Measurements from ENCODE around the gene CRB3. TPM values are rescaled to one million over a fixed set of nuclear protein-coding genes. Genes with fewer than 3 reads are reported as not detected.
A peak's percentile ranks its signal among the peaks of the same experiment; 100 is the strongest.
"Not testable (repeated sequence)": the region's sequence is repeated elsewhere in the genome, so short reads cannot be mapped to it uniquely, and the experiment has no call there.

The CRB3 gene
- total and polyA plus RNA-seq, 2 donors (not counting 1 experiment from before 2014, with no cell fraction given): 0.17 TPM; not detected in 1

- peaks cover 32% of the 10 kb centered on the region for H3K79me2 ChIP-seq (ENCODE audit: control insufficient read depth, insufficient read depth, low read length)
- no peak overlapping the region for H3K4me2 ChIP-seq (ENCODE audit: extremely low read depth, insufficient read depth, low read length)
- no peaks in the 10 kb centered on the region for H3K9me3 ChIP-seq (ENCODE audit: control insufficient read depth, insufficient read depth, low read depth, low read length)
- peak overlapping the region in 1 of 4 experiments; percentile 20 for H3K4me3 ChIP-seq (replicated peaks in 1 of 4; ENCODE audit: control extremely low read depth in 1 of 4, insufficient read depth in 1 of 4, low read depth in 3 of 4, low read length in 4 of 4)
- H3K4me1 ChIP-seq (ENCODE audit: control insufficient read depth, extremely low read depth, insufficient read depth, low read length): peaks cover 4% of the 10 kb centered on the region
- TF ChIP-seq, protein P1, sequence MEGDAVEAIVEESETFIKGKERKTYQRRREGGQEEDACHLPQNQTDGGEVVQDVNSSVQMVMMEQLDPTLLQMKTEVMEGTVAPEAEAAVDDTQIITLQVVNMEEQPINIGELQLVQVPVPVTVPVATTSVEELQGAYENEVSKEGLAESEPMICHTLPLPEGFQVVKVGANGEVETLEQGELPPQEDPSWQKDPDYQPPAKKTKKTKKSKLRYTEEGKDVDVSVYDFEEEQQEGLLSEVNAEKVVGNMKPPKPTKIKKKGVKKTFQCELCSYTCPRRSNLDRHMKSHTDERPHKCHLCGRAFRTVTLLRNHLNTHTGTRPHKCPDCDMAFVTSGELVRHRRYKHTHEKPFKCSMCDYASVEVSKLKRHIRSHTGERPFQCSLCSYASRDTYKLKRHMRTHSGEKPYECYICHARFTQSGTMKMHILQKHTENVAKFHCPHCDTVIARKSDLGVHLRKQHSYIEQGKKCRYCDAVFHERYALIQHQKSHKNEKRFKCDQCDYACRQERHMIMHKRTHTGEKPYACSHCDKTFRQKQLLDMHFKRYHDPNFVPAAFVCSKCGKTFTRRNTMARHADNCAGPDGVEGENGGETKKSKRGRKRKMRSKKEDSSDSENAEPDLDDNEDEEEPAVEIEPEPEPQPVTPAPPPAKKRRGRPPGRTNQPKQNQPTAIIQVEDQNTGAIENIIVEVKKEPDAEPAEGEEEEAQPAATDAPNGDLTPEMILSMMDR (conservative IDR thresholded peaks at IDR 0.05 in 1 of 2, IDR thresholded peaks at IDR 0.05 in 1 of 2; ENCODE audit: low read depth in 1 of 2, low read length in 2 of 2): no peak
- no peak for TF ChIP-seq EZH2 (IDR thresholded peaks at IDR 0.05; ENCODE audit: low read length, missing control alignments)
- peaks cover 6% of the 10 kb centered on the region for H4K20me1 ChIP-seq (ENCODE audit: control insufficient read depth, extremely low read depth, insufficient read depth, low read length)
- peaks cover 7% of the 10 kb centered on the region for H3K36me3 ChIP-seq (ENCODE audit: control insufficient read depth, insufficient read depth, low read length)
- H2AFZ ChIP-seq (ENCODE audit: low read length): peak overlapping the region; percentile 0
- H3K27ac ChIP-seq (ENCODE audit: insufficient read depth, low read length): peak overlapping the region; percentile 23
- H3K27me3 ChIP-seq (ENCODE audit: control insufficient read depth, insufficient read depth, low read length): peaks cover 3% of the 10 kb centered on the region
- H3K9ac ChIP-seq (ENCODE audit: insufficient read depth, low read length): no peak overlapping the region
- DNase-seq (ENCODE audit: low read depth in 2 of 2): no peak
These were observed 38.1 kb upstream of the CRB3 start for GRCh38 chr19:6425732-6426620.

- TF ChIP-seq, protein P1 (conservative IDR thresholded peaks at IDR 0.05 in 1 of 2, IDR thresholded peaks at IDR 0.05 in 1 of 2; ENCODE audit: low read depth in 1 of 2, low read length in 2 of 2): no peak
- TF ChIP-seq EZH2 (IDR thresholded peaks at IDR 0.05; ENCODE audit: low read length, missing control alignments): no peak
- peaks cover under 1% of the 10 kb centered on the region for H3K36me3 ChIP-seq (ENCODE audit: control insufficient read depth, insufficient read depth, low read length)
These were observed 36.9 kb upstream of the CRB3 start for GRCh38 chr19:6427131-6427530.

GRCh38 chr19:6428692-6429418 is 35.2 kb upstream of the CRB3 start:
- H3K9ac ChIP-seq (ENCODE audit: insufficient read depth, low read length): not testable (repeated sequence)

More at GRCh38 chr19:6427131-6427530, 36.9 kb upstream of the CRB3 start:
- H3K9me3 ChIP-seq (ENCODE audit: control insufficient read depth, insufficient read depth, low read depth, low read length): no peaks in the 10 kb centered on the region
- peaks cover 4% of the 10 kb centered on the region for H3K4me1 ChIP-seq (ENCODE audit: control insufficient read depth, extremely low read depth, insufficient read depth, low read length)
- H3K4me3 ChIP-seq (replicated peaks in 1 of 4; ENCODE audit: control extremely low read depth in 1 of 4, insufficient read depth in 1 of 4, low read depth in 3 of 4, low read length in 4 of 4): no peak overlapping the region
- H4K20me1 ChIP-seq (ENCODE audit: control insufficient read depth, extremely low read depth, insufficient read depth, low read length): peaks cover 3% of the 10 kb centered on the region
- H3K27ac ChIP-seq (ENCODE audit: insufficient read depth, low read length): no peak overlapping the region
- no peak overlapping the region for H3K4me2 ChIP-seq (ENCODE audit: extremely low read depth, insufficient read depth, low read length)
- no peak overlapping the region for H3K9ac ChIP-seq (ENCODE audit: insufficient read depth, low read length)
- peaks cover 20% of the 10 kb centered on the region for H3K79me2 ChIP-seq (ENCODE audit: control insufficient read depth, insufficient read depth, low read length)
- H3K27me3 ChIP-seq (ENCODE audit: control insufficient read depth, insufficient read depth, low read length): peaks cover 3% of the 10 kb centered on the region
- no peak overlapping the region for H2AFZ ChIP-seq (ENCODE audit: low read length)
- DNase-seq (ENCODE audit: low read depth in 2 of 2): no peak

More at GRCh38 chr19:6428692-6429418, 35.2 kb upstream of the CRB3 start:
- not testable (repeated sequence) for H3K4me2 ChIP-seq (ENCODE audit: extremely low read depth, insufficient read depth, low read length); H2AFZ ChIP-seq (ENCODE audit: low read length); H4K20me1 ChIP-seq (ENCODE audit: control insufficient read depth, extremely low read depth, insufficient read depth, low read length); H3K4me1 ChIP-seq (ENCODE audit: control insufficient read depth, extremely low read depth, insufficient read depth, low read length); H3K36me3 ChIP-seq (ENCODE audit: control insufficient read depth, insufficient read depth, low read length); H3K9me3 ChIP-seq (ENCODE audit: control insufficient read depth, insufficient read depth, low read depth, low read length); DNase-seq (ENCODE audit: low read depth in 2 of 2); H3K27ac ChIP-seq (ENCODE audit: insufficient read depth, low read length); H3K4me3 ChIP-seq (replicated peaks in 1 of 4; ENCODE audit: control extremely low read depth in 1 of 4, insufficient read depth in 1 of 4, low read depth in 3 of 4, low read length in 4 of 4); H3K79me2 ChIP-seq (ENCODE audit: control insufficient read depth, insufficient read depth, low read length); H3K27me3 ChIP-seq (ENCODE audit: control insufficient read depth, insufficient read depth, low read length)
